ENCODE data around the gene STC2.

DNA sequence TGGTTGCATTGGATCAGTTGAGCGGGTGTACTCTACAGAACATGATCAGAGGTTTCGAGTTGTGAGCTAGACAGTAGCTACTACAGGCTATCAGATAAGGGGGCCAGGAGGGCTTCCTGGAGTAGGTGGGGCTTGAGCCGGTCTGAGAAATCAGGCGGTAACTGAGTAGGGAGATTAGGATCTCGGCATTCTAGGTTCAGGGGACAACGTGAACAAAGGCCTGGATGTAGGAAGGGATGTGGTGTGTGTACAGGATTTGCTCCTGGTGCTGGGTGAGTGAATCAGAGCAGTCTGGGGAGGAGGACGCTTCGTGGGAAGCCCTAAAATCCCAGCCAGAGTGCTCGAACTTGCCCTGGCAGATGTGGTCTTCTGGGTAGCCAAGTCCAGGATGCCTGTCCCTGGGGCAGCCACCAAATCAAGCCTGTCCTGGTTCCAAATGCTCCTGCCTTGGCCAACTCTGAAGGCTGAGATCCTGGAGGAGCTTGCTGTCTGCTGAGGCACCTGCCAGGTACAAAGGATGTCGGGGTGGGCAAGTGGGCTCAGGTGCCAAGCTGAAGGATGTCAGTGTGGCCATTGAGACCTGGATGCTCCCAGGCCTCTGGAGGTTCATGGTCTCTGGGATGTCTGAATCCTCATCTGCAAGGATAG is 33.4 kb downstream of the STC2 start:
- TF ChIP-seq, protein P1, sequence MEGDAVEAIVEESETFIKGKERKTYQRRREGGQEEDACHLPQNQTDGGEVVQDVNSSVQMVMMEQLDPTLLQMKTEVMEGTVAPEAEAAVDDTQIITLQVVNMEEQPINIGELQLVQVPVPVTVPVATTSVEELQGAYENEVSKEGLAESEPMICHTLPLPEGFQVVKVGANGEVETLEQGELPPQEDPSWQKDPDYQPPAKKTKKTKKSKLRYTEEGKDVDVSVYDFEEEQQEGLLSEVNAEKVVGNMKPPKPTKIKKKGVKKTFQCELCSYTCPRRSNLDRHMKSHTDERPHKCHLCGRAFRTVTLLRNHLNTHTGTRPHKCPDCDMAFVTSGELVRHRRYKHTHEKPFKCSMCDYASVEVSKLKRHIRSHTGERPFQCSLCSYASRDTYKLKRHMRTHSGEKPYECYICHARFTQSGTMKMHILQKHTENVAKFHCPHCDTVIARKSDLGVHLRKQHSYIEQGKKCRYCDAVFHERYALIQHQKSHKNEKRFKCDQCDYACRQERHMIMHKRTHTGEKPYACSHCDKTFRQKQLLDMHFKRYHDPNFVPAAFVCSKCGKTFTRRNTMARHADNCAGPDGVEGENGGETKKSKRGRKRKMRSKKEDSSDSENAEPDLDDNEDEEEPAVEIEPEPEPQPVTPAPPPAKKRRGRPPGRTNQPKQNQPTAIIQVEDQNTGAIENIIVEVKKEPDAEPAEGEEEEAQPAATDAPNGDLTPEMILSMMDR (conservative IDR thresholded peaks at IDR 0.05; ENCODE audit: low read depth, low read length), result no peak
- TF ChIP-seq NFE2L2 (IDR thresholded peaks at IDR 0.05; ENCODE audit: low read depth, low read length), result no peak
- TF ChIP-seq MAFK (IDR thresholded peaks at IDR 0.05; ENCODE audit: low read depth, low read length), result no peak
- TF ChIP-seq, protein P2, sequence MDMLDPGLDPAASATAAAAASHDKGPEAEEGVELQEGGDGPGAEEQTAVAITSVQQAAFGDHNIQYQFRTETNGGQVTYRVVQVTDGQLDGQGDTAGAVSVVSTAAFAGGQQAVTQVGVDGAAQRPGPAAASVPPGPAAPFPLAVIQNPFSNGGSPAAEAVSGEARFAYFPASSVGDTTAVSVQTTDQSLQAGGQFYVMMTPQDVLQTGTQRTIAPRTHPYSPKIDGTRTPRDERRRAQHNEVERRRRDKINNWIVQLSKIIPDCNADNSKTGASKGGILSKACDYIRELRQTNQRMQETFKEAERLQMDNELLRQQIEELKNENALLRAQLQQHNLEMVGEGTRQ (IDR thresholded peaks at IDR 0.05; ENCODE audit: low read depth, low read length), result no peak
- TF ChIP-seq POLR2A (IDR thresholded peaks at IDR 0.05; ENCODE audit: low read depth, low read length), result no peak
- no peak for TF ChIP-seq FOS (IDR thresholded peaks at IDR 0.05; ENCODE audit: low read depth, low read length)
- no peak for TF ChIP-seq MXI1 (IDR thresholded peaks at IDR 0.05; ENCODE audit: borderline replicate concordance, low read depth, low read length)
- TF ChIP-seq, protein P3, sequence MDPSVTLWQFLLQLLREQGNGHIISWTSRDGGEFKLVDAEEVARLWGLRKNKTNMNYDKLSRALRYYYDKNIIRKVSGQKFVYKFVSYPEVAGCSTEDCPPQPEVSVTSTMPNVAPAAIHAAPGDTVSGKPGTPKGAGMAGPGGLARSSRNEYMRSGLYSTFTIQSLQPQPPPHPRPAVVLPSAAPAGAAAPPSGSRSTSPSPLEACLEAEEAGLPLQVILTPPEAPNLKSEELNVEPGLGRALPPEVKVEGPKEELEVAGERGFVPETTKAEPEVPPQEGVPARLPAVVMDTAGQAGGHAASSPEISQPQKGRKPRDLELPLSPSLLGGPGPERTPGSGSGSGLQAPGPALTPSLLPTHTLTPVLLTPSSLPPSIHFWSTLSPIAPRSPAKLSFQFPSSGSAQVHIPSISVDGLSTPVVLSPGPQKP (IDR thresholded peaks at IDR 0.05; ENCODE audit: borderline replicate concordance, low read depth, low read length), result no peak
- no peak for TF ChIP-seq RFX5 (IDR thresholded peaks at IDR 0.05; ENCODE audit: low read depth, low read length)

All from IMR-90 (cell line).